Fibroblast of mammary gland (primary cell): Measurements from ENCODE around the gene P2RX5.

Source experiments
- DNase-seq: peaks from one replicate; pipeline ENCODE4 v3.0.0-alpha.2; 2010; ENCODE audit warnings: low read depth
- H3K4me3 ChIP-seq: 2 replicates; pipeline ENCODE4 v1.5.1; 2011; ENCODE audit warnings: low read depth, mild to moderate bottlenecking, low read length, moderate library complexity; ENCODE audit not compliant: control insufficient read depth
- CTCF ChIP-seq: conservative IDR thresholded peaks from 2 replicates; pipeline ENCODE4 v1.5.1; 2011; ENCODE audit warnings: low read depth, low read length, inconsistent platforms; ENCODE audit not compliant: control insufficient read depth, insufficient read depth

The P2RX5 gene

GRCh38 chr17:3657874-3658783, 37.8 kb downstream of the P2RX5 start:
- DNase-seq = no peak
- no peak for TF ChIP-seq CTCF
- no peak overlapping the region for H3K4me3 ChIP-seq

- no peak overlapping the region for H3K4me3 ChIP-seq
- TF ChIP-seq CTCF = no peak
- no peak for DNase-seq
Observed at GRCh38 chr17:3657588-3657869, 38.4 kb downstream of the P2RX5 start.

DNA sequence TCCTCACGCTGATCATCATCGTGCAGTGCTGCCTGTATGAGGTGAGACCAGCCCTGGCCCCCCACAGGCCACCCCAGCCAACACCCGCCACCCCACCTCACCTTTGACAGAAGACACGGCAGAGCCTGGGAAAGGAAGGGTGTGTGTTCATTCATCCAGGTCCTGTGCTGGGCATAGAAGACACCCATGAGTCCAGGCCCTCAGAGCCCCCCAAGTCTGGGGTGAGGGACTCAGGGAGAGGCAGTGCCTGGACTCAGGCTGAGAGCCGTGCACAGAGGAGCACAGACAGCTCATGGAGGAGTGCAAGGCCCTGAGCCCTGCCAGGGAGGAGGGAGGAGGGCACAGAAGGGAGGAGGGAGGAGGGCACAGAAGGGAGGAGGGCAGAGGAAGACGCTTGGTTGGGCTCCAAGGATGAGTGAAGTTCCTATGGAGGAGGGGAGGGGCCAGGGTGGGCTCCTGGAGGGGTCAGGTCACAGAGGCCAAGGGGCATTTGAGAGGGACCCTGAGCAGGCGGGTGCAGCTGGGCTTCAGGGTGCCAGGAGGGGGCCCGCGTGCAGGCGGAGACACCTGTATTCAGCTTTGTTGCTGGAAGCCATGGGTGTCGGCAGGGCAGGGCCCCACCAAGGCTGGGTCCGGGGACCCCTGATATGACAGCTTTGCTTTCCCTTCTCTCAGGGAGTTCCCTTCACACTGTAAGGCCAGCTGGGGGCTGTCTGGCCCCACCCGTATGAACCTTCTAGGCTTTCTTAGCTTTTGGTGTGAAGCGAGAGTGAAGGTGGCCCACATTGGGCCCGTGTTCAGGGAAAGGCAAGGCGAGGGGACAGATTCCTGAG, 39.0 kb downstream of the P2RX5 start:
- H3K4me3 ChIP-seq = no peak overlapping the region
- no peak for DNase-seq
- TF ChIP-seq CTCF = no peak

- H3K4me3 ChIP-seq = no peak overlapping the region
- no peak for TF ChIP-seq CTCF
- no peak for DNase-seq
Observed at GRCh38 chr17:3656353-3656752, 39.6 kb downstream of the P2RX5 start.

DNA sequence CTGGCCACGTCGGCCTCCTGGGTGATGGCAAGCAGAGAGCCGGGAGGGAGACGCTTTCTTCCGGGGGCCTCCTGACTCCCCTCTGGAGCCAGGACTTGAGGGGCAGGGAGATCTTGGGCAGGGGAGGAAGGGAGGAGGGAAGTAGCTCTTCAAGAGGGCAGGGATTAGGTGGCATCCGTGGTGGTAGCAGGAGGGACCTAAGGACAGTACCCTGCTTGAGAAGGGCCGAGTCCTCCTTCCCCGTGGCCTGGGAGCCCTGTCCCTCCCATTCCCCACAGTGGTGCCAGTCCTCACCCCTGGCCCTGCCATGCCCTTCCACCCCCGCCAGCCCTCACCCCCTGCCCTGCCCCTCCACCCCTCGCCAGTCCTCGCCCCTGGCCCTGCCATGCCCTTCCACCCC, 40.2 kb downstream of the P2RX5 start:
- no peak for TF ChIP-seq CTCF
- no peak overlapping the region for H3K4me3 ChIP-seq
- no peak for DNase-seq

DNA sequence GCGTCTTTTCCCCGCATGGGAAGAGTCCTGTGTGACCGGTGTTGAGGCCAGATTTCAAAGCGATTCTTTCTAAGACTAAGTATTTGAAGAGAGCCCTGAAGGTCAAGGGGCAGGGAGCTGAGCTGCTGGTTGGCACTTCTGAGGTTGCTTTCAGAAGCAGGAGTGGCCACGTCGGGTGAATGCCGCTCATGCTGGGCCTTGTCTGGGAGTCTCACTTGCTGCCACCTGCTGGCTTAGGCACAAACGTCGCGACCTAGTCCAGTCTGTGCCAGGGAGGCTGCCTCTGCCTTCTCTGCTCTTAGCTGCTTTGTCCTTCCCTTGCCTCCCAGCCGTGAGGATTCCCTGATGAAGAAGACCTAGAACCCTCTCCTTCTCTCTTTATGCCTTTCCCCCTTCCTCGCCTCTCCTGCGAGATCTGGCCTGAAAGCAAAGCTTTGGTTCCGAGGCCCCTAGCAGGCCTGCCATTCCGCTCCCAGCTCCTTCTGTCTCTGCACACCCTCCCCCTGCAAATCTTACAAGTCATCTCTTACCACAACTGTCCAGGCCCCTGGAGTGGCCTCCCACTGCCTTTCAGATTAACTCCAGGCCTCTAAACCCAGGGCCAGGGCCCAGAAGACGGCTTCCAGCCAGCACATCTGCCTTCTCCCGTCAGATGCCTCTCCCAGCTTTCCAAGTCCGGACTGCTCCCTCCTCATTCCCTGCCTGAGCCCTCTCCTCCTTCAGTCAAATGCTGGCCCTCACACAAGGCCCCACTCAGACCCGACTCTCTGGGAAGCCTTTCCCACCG, 48.0 kb downstream of the P2RX5 start:
- DNase-seq = peak; percentile 68
- TF ChIP-seq CTCF = peak; percentile 51
- H3K4me3 ChIP-seq = no peak overlapping the region
